Naive B cell (primary cell): ENCODE data around the gene FAR2. TPM values are rescaled to one million over a fixed set of nuclear protein-coding genes. Genes with fewer than 3 reads are reported as not detected.
"Not testable (repeated sequence)": the region's sequence is repeated elsewhere in the genome, so short reads cannot be mapped to it uniquely, and the experiment has no call there.

Source experiments
- ATAC-seq, 2 donors: fragments of 150-1000 bp; cut with Tn5 transposase; 2 replicates each; pipeline ENCODE4 v1.10.0; 2021; ENCODE audit warnings: low read depth in 2 of 2, mild to moderate bottlenecking in 2 of 2, moderate library complexity in 2 of 2
- DNase-seq: peaks from one replicate; pipeline ENCODE4 v3.0.0; 2022
- H3K27ac Mint-ChIP-seq, 6 donors: one replicate each; pipeline ENCODE4 v1.8.0; 2020 to 2022; ENCODE audit warnings: mild to moderate bottlenecking in 6 of 6, mixed read lengths in 6 of 6, moderate library complexity in 5 of 6, inconsistent platforms in 2 of 6
- H3K27me3 Mint-ChIP-seq, 3 donors: one replicate each; pipeline ENCODE4 v1.8.0; 2021 to 2022; ENCODE audit warnings: mixed read lengths in 3 of 3, mild to moderate bottlenecking in 1 of 3
- H3K36me3 Mint-ChIP-seq, 2 donors: one replicate each; pipeline ENCODE4 v1.8.0; 2020 to 2022; ENCODE audit warnings: mixed read lengths in 2 of 2, inconsistent platforms in 1 of 2, mild to moderate bottlenecking in 1 of 2
- H3K4me1 Mint-ChIP-seq, 3 donors: one replicate each; pipeline ENCODE4 v1.8.0; 2020 to 2022; ENCODE audit warnings: mixed read lengths in 3 of 3, inconsistent platforms in 1 of 3, mild to moderate bottlenecking in 1 of 3, moderate library complexity in 1 of 3
- H3K4me3 Mint-ChIP-seq, 8 donors: one replicate each; pipeline ENCODE4 v1.8.0; 2020 to 2022; ENCODE audit warnings: mild to moderate bottlenecking in 8 of 8, mixed read lengths in 8 of 8, moderate library complexity in 8 of 8, inconsistent platforms in 2 of 8
- H3K9me3 Mint-ChIP-seq, 7 donors: one replicate each; pipeline ENCODE4 v1.8.0; 2020 to 2022; ENCODE audit warnings: mixed read lengths in 7 of 7, mild to moderate bottlenecking in 5 of 7, inconsistent platforms in 2 of 7, moderate library complexity in 1 of 7
- polyA plus RNA-seq, 6 donors: library from polyadenylated mRNA; unstranded; fragments of 300-500 nt; fragmentation: Illumina TruSeq; gene quantifications; one replicate each; pipeline ENCODE4 v1.2.3, GENCODE V29; 2021; ENCODE audit warnings: low read depth in 6 of 6

The FAR2 gene
- polyA plus RNA-seq, 6 donors from 2014 or later: 0.23 to 1.0 (median 0.81) TPM; not detected in 2

GRCh38 chr12:29270446-29270845 is 121.4 kb downstream of the FAR2 start:
- no peak for DNase-seq
- Mint-ChIP-seq H3K4me1 (no peaks in the 10 kb centered on the region), H3K27ac (no peak overlapping the region), H3K27me3 (no peaks in the 10 kb centered on the region), H3K4me3 (no peak overlapping the region), H3K9me3 (peaks cover 0 to 5% (median 0%) of the 10 kb centered on the region in 7 donors), H3K36me3 (no peaks in the 10 kb centered on the region)
- no peak for ATAC-seq

- Mint-ChIP-seq H3K27ac (no peak overlapping the region), H3K27me3 (no peaks in the 10 kb centered on the region)
These were observed 124.2 kb downstream of the FAR2 start for GRCh38 chr12:29273178-29273843.

GRCh38 chr12:29275834-29276233 is 126.8 kb downstream of the FAR2 start:
- H3K4me3 Mint-ChIP-seq: no peak overlapping the region

More at GRCh38 chr12:29273178-29273843, 124.2 kb downstream of the FAR2 start:
- no peaks in the 10 kb centered on the region for H3K4me1 Mint-ChIP-seq
- ATAC-seq: no peak
- DNase-seq: no peak
- H3K9me3 Mint-ChIP-seq: no peaks in the 10 kb centered on the region
- no peak overlapping the region for H3K4me3 Mint-ChIP-seq
- no peaks in the 10 kb centered on the region for H3K36me3 Mint-ChIP-seq

GRCh38 chr12:29277231-29277630 is 128.2 kb downstream of the FAR2 start:
- no peaks in the 10 kb centered on the region for H3K27me3 Mint-ChIP-seq
- no peak for DNase-seq
- no peak for ATAC-seq
- no peak overlapping the region for H3K27ac Mint-ChIP-seq
- no peaks in the 10 kb centered on the region for H3K4me1 Mint-ChIP-seq
- H3K4me3 Mint-ChIP-seq: no peak overlapping the region
- no peaks in the 10 kb centered on the region for H3K9me3 Mint-ChIP-seq
- H3K36me3 Mint-ChIP-seq: peaks cover 0 to 4% of the 10 kb centered on the region in 2 donors

More at GRCh38 chr12:29275834-29276233, 126.8 kb downstream of the FAR2 start:
- Mint-ChIP-seq H3K27me3 (no peaks in the 10 kb centered on the region), H3K27ac (no peak overlapping the region), H3K9me3 (no peaks in the 10 kb centered on the region), H3K4me1 (no peaks in the 10 kb centered on the region), H3K36me3 (no peaks in the 10 kb centered on the region)
- ATAC-seq (no peak), DNase-seq (no peak)

- Mint-ChIP-seq H3K27me3 (no peaks in the 10 kb centered on the region), H3K27ac (no peak overlapping the region), H3K4me3 (no peak overlapping the region), H3K4me1 (no peaks in the 10 kb centered on the region), H3K36me3 (peaks cover 0 to 4% of the 10 kb centered on the region in 2 donors), H3K9me3 (no peaks in the 10 kb centered on the region)
- DNase-seq (no peak), ATAC-seq (no peak)
These were observed 129.8 kb downstream of the FAR2 start for GRCh38 chr12:29278673-29279420.

GRCh38 chr12:29281371-29282005 is 132.4 kb downstream of the FAR2 start:
- Mint-ChIP-seq H3K4me3 (no peak overlapping the region), H3K36me3 (peaks cover 0 to 9% of the 10 kb centered on the region in 2 donors), H3K4me1 (no peaks in the 10 kb centered on the region), H3K9me3 (no peaks in the 10 kb centered on the region), H3K27ac (no peak overlapping the region), H3K27me3 (no peaks in the 10 kb centered on the region)
- ATAC-seq: no peak
- no peak for DNase-seq

- peaks cover 0 to 9% of the 10 kb centered on the region in 2 donors for H3K36me3 Mint-ChIP-seq
- no peak for ATAC-seq
- no peaks in the 10 kb centered on the region for H3K9me3 Mint-ChIP-seq
- H3K27me3 Mint-ChIP-seq: no peaks in the 10 kb centered on the region
- no peak overlapping the region for H3K4me3 Mint-ChIP-seq
- no peak overlapping the region for H3K27ac Mint-ChIP-seq
- no peaks in the 10 kb centered on the region for H3K4me1 Mint-ChIP-seq
- DNase-seq: no peak
These were observed 133.1 kb downstream of the FAR2 start for GRCh38 chr12:29282031-29282816.

- Mint-ChIP-seq H3K36me3 (peaks cover 4 to 9% of the 10 kb centered on the region in 2 donors), H3K9me3 (peaks cover 0 to 3% (median 0%) of the 10 kb centered on the region in 7 donors), H3K27me3 (no peaks in the 10 kb centered on the region), H3K27ac (no peak overlapping the region), H3K4me1 (no peaks in the 10 kb centered on the region), H3K4me3 (no peak overlapping the region)
- ATAC-seq: no peak
- no peak for DNase-seq
These were observed 135.1 kb downstream of the FAR2 start for GRCh38 chr12:29283969-29284700.

- H3K27ac Mint-ChIP-seq: no peak overlapping the region
- H3K9me3 Mint-ChIP-seq: peaks cover 0 to 13% (median 9%) of the 10 kb centered on the region in 7 donors
- no peak for DNase-seq
- no peaks in the 10 kb centered on the region for H3K27me3 Mint-ChIP-seq
- H3K4me3 Mint-ChIP-seq: no peak overlapping the region
- H3K36me3 Mint-ChIP-seq: peaks cover 8 to 9% of the 10 kb centered on the region in 2 donors
- H3K4me1 Mint-ChIP-seq: no peaks in the 10 kb centered on the region
- no peak for ATAC-seq
These were observed 137.2 kb downstream of the FAR2 start for GRCh38 chr12:29286081-29286790.

GRCh38 chr12:29287622-29288021 is 138.5 kb downstream of the FAR2 start:
- H3K4me1 Mint-ChIP-seq: no peaks in the 10 kb centered on the region
- ATAC-seq (no peak), DNase-seq (no peak)
- H3K27ac Mint-ChIP-seq: no peak overlapping the region
- H3K36me3 Mint-ChIP-seq: peaks cover 5 to 8% of the 10 kb centered on the region in 2 donors
- no peak overlapping the region for H3K4me3 Mint-ChIP-seq
- H3K9me3 Mint-ChIP-seq: peaks cover 0 to 13% (median 9%) of the 10 kb centered on the region in 7 donors
- no peaks in the 10 kb centered on the region for H3K27me3 Mint-ChIP-seq

- peaks cover 0 to 13% (median 9%) of the 10 kb centered on the region in 7 donors for H3K9me3 Mint-ChIP-seq
- H3K27ac Mint-ChIP-seq: no peak overlapping the region
- no peaks in the 10 kb centered on the region for H3K27me3 Mint-ChIP-seq
- H3K4me3 Mint-ChIP-seq: no peak overlapping the region
- H3K36me3 Mint-ChIP-seq: peaks cover 5 to 8% of the 10 kb centered on the region in 2 donors
- ATAC-seq (no peak), DNase-seq (no peak)
- no peaks in the 10 kb centered on the region for H3K4me1 Mint-ChIP-seq
These were observed 139.0 kb downstream of the FAR2 start for GRCh38 chr12:29288031-29288430.

GRCh38 chr12:29290475-29290874 is 141.4 kb downstream of the FAR2 start:
- H3K36me3 Mint-ChIP-seq, H3K4me1 Mint-ChIP-seq, H3K27ac Mint-ChIP-seq, H3K4me3 Mint-ChIP-seq, DNase-seq, H3K27me3 Mint-ChIP-seq, ATAC-seq: not testable (repeated sequence)
- peaks cover 0 to 13% (median 9%) of the 10 kb centered on the region in 7 donors for H3K9me3 Mint-ChIP-seq
